ENCODE results near the gene MICAL2. TPM values are rescaled to one million over a fixed set of nuclear protein-coding genes. Genes with fewer than 3 reads are reported as not detected.

The MICAL2 gene
- total and polyA plus RNA-seq, 2 of the 8 experiments (the other 6 are each of a cell fraction or from before 2014, with no cell fraction given), result 1.3 to 4.1 TPM

- H3K79me1 ChIP-seq (ENCODE audit: low read depth, low read length), result no peaks in the 10 kb centered on the region
- H2BK120ac ChIP-seq (replicated peaks; ENCODE audit: low read depth, low read length), result no peak overlapping the region
- FAIRE-seq (no peak), DNase-seq (ENCODE audit: low read depth in 1 of 2, low spot score in 2 of 2) (no peak)
- H4K20me1 ChIP-seq (replicated peaks in 1 of 2; ENCODE audit: control insufficient read depth in 1 of 2, insufficient read depth in 2 of 2, low read length in 2 of 2), result no peaks in the 10 kb centered on the region
- ChIA-PET POLR2A (ENCODE audit: partially characterized antibody) (no interaction called here), CTCF (ENCODE audit: partially characterized antibody) (interaction anchor here (1.4 to 2.9 kb wide), 5 partner anchors 12 to 139 kb away, joined by 3 to 13 read pairs (median 4); no protein-coding TSS in a partner anchor)
- no peaks in the 10 kb centered on the region for H3K36me3 ChIP-seq (ENCODE audit: control insufficient read depth in 2 of 4, insufficient read depth in 4 of 4, low read length in 3 of 4)
- H3K4ac ChIP-seq (replicated peaks; ENCODE audit: insufficient read length, low read depth, low read length), result no peak overlapping the region
- no peaks in the 10 kb centered on the region for H3K4me1 ChIP-seq (replicated peaks in 1 of 4; ENCODE audit: control insufficient read depth in 3 of 4, insufficient read depth in 4 of 4, low read length in 3 of 4)
- H3K27ac ChIP-seq (ENCODE audit: low read depth, low read length), result no peak overlapping the region
- 80% methylated on average over 5 of the region's 5 CpGs; no CpG with 5 or more reads in 1 of the 2 experiments for WGBS, 2 experiments (ENCODE audit: extremely low coverage in 1 of 2, insufficient coverage in 1 of 2, insufficient read length in 1 of 2, insufficient replicate concordance in 2 of 2, low coverage in 1 of 2, low lambda C conversion rate in 2 of 2, missing lambda C conversion rate in 1 of 2)
- no peak overlapping the region for H3K14ac ChIP-seq (ENCODE audit: insufficient read length)
- no peaks in the 10 kb centered on the region for H3K27me3 ChIP-seq (replicated peaks in 1 of 4; ENCODE audit: control insufficient read depth in 3 of 4, extremely low read depth in 1 of 4, insufficient read depth in 3 of 4, low read length in 3 of 4)
- H3K56ac ChIP-seq (replicated peaks; ENCODE audit: insufficient read length, low read depth, low read length), result no peak overlapping the region
- H3K23ac ChIP-seq (ENCODE audit: insufficient read length), result no peak overlapping the region
- H3K18ac ChIP-seq (ENCODE audit: extremely low read depth, low read length), result no peak overlapping the region
- H2BK20ac ChIP-seq (ENCODE audit: low read length), result no peak overlapping the region
- no peak overlapping the region for H2AFZ ChIP-seq (ENCODE audit: low read length)
- no peak overlapping the region; the same call in 1 of the 2 replicates for H4K8ac ChIP-seq (ENCODE audit: extremely low read depth, insufficient read depth, low read length)
- no peak overlapping the region for H3K4me2 ChIP-seq (ENCODE audit: insufficient read depth in 1 of 2, low read depth in 2 of 2, low read length in 2 of 2)
- H3K4me3 ChIP-seq (ENCODE audit: extremely low read depth in 1 of 4, insufficient read depth in 2 of 4, low read depth in 3 of 4, low read length in 4 of 4), result no peak overlapping the region
- no peak overlapping the region for H2BK5ac ChIP-seq (ENCODE audit: low read depth, low read length)
- no peak overlapping the region for H2BK12ac ChIP-seq (ENCODE audit: low read depth, low read length)
- no peak overlapping the region for H4K91ac ChIP-seq (replicated peaks; ENCODE audit: insufficient read length, low read length)
- no peaks in the 10 kb centered on the region; the same call in 1 of the 2 replicates for H3K23me2 ChIP-seq (ENCODE audit: low read depth, low read length)
- no peak overlapping the region for H4K5ac ChIP-seq (ENCODE audit: insufficient read length, low read depth, low read length)
- H2BK15ac ChIP-seq (ENCODE audit: low read length), result no peak overlapping the region
- H3K9me3 ChIP-seq (ENCODE audit: insufficient read depth in 2 of 2, low read depth in 1 of 2, low read length in 1 of 2), result no peaks in the 10 kb centered on the region
- no peak overlapping the region for H3K9ac ChIP-seq (replicated peaks in 1 of 4; ENCODE audit: extremely low read depth in 1 of 4, low read depth in 3 of 4, low read length in 3 of 4)
- no peak overlapping the region for H2AK5ac ChIP-seq (ENCODE audit: low read depth, low read length)
- no peaks in the 10 kb centered on the region for H3K79me2 ChIP-seq (ENCODE audit: control insufficient read depth in 1 of 2, insufficient read depth in 2 of 2, low read length in 2 of 2)
- TF ChIP-seq KDM1A (IDR thresholded peaks at IDR 0.05; ENCODE audit: borderline replicate concordance, low read length) (no peak), SAP30 (IDR thresholded peaks at IDR 0.05; ENCODE audit: insufficient read depth, insufficient replicate concordance, low read length) (no peak), NRF1 (IDR thresholded peaks at IDR 0.05; ENCODE audit: low read depth, low read length) (no peak), CEBPB (IDR thresholded peaks at IDR 0.05; ENCODE audit: low read depth, low read length) (no peak), EGR1 (IDR thresholded peaks at IDR 0.05; ENCODE audit: borderline replicate concordance, low read depth, low read length) (no peak), RXRA (IDR thresholded peaks at IDR 0.05; ENCODE audit: insufficient read depth, low read depth, low read length) (no peak), JUND (IDR thresholded peaks at IDR 0.05; ENCODE audit: low read length) (no peak), CHD1 (IDR thresholded peaks at IDR 0.05; ENCODE audit: low read depth, low read length) (no peak), ASH2L (IDR thresholded peaks at IDR 0.05; ENCODE audit: low read length) (no peak), RAD21 (IDR thresholded peaks at IDR 0.05 in 1 of 2, conservative IDR thresholded peaks at IDR 0.05 in 1 of 2; ENCODE audit: low read depth in 2 of 2, low read length in 2 of 2) (no peak), KDM4A (IDR thresholded peaks at IDR 0.05; ENCODE audit: low read depth, low read length, severe bottlenecking) (no peak), SP1 (IDR thresholded peaks at IDR 0.05; ENCODE audit: low read depth, low read length) (no peak), EP300 (IDR thresholded peaks at IDR 0.05; ENCODE audit: borderline replicate concordance in 1 of 2, low read depth in 2 of 2, low read length in 2 of 2) (no peak), EZH2 (IDR thresholded peaks at IDR 0.05; ENCODE audit: low read depth, low read length, severe bottlenecking) (no peak), POLR2A (IDR thresholded peaks at IDR 0.05; ENCODE audit: control extremely low read depth in 1 of 2, low read depth in 2 of 2, low read length in 2 of 2) (no peak)
Measured at GRCh38 chr11:12186701-12187100, 76.3 kb downstream of the MICAL2 start.

All from H1 (cell line).